Nephron (organoid): ENCODE data around the gene BCAS1.

Experiments
- H3K27ac Mint-ChIP-seq, 3 experiments: 2 replicates each; pipeline ENCODE4 v1.8.0; 2020; ENCODE audit warnings: mixed read lengths in 3 of 3, mild to moderate bottlenecking in 2 of 3, moderate library complexity in 1 of 3
- H3K27me3 Mint-ChIP-seq: 2 replicates; pipeline ENCODE4 v1.8.0; 2021; ENCODE audit warnings: low read depth, mild to moderate bottlenecking, moderate library complexity, mixed read lengths
- H3K36me3 Mint-ChIP-seq: 2 replicates; pipeline ENCODE4 v1.8.0; 2020; ENCODE audit warnings: low read depth, mixed read lengths
- H3K4me1 Mint-ChIP-seq: 2 replicates; pipeline ENCODE4 v1.8.0; 2020; ENCODE audit warnings: mixed read lengths
- H3K4me3 Mint-ChIP-seq, 3 experiments: 2 replicates each; pipeline ENCODE4 v1.8.0; 2020; ENCODE audit warnings: mild to moderate bottlenecking in 3 of 3, mixed read lengths in 3 of 3, moderate library complexity in 2 of 3
- H3K9me3 Mint-ChIP-seq: 2 replicates; pipeline ENCODE4 v1.8.0; 2020; ENCODE audit warnings: mixed read lengths
- CTCF ChIP-seq, 3 experiments: fragments of 200-600 bp; sonication (generic); IDR thresholded peaks; one replicate each; pipeline ENCODE4 v1.5.0; 2021; ENCODE audit warnings: antibody characterized with exemption in 3 of 3; ENCODE audit not compliant: unreplicated experiment in 3 of 3

BCAS1 gene

GRCh38 chr20:54105653-54106052 lies 35.3 kb upstream of the BCAS1 start:
- Mint-ChIP-seq H3K27ac (no peak overlapping the region), H3K4me1 (no peaks in the 10 kb centered on the region), H3K9me3 (no peaks in the 10 kb centered on the region), H3K27me3 (no peaks in the 10 kb centered on the region), H3K4me3 (no peak overlapping the region), H3K36me3 (no peaks in the 10 kb centered on the region)
- no peak for TF ChIP-seq CTCF (IDR thresholded peaks at IDR 0.05; ENCODE audit: unreplicated experiment in 3 of 3)

- no peak for TF ChIP-seq CTCF (IDR thresholded peaks at IDR 0.05; ENCODE audit: unreplicated experiment in 3 of 3)
Measured at GRCh38 chr20:54104781-54105180, 34.4 kb upstream of the BCAS1 start.

DNA sequence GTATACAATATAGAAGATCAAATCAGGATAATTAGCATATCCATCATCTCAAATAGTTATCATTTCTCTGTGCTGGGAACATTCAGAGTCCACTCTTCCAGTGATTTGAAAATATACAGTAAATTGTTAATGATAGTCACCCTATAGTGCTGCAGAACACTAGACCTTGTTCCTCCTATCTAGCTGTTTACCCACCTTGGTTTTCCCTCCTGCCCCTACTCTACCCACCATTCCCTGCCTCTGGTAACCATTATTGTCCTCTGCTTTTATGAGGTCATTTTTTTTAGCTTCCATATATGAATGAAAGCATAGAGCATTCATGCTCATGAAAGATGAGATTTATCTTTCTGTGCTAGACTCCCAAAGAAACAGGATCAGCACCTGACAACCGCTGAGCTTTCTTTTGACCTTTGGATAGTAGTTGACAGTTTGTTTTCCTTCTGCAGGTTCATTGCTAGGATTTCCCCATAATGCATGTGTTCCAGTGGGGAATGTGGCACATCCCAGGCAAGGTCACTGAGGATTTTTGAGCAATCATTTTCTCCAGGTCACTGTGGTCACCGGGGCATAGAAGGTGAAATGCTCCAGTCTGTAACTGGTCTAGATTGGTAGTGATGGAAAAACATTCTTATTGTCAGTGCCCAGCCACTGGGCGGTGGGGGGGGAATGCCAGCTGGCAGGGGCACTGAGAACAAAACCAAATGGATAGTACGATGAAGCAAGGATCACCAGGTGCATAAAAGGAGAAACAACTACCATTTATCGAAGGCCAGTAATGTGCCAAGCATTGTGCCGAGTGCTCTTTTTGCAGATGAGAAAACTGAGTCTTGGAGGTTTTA lies 33.6 kb upstream of the BCAS1 start:
- no peaks in the 10 kb centered on the region for H3K27me3 Mint-ChIP-seq
- H3K36me3 Mint-ChIP-seq: peaks cover 4% of the 10 kb centered on the region
- peak in 1 of 3 experiments; percentile 15 for TF ChIP-seq CTCF (IDR thresholded peaks at IDR 0.05; ENCODE audit: unreplicated experiment in 3 of 3)
- H3K4me3 Mint-ChIP-seq: no peak overlapping the region
- no peak overlapping the region for H3K27ac Mint-ChIP-seq
- no peaks in the 10 kb centered on the region for H3K4me1 Mint-ChIP-seq
- H3K9me3 Mint-ChIP-seq: peaks cover 2% of the 10 kb centered on the region

More at GRCh38 chr20:54104781-54105180, 34.4 kb upstream of the BCAS1 start:
- Mint-ChIP-seq H3K27ac (no peak overlapping the region), H3K27me3 (no peaks in the 10 kb centered on the region), H3K36me3 (peaks cover 4% of the 10 kb centered on the region), H3K4me1 (no peaks in the 10 kb centered on the region), H3K4me3 (no peak overlapping the region), H3K9me3 (peaks cover 2% of the 10 kb centered on the region)

DNA sequence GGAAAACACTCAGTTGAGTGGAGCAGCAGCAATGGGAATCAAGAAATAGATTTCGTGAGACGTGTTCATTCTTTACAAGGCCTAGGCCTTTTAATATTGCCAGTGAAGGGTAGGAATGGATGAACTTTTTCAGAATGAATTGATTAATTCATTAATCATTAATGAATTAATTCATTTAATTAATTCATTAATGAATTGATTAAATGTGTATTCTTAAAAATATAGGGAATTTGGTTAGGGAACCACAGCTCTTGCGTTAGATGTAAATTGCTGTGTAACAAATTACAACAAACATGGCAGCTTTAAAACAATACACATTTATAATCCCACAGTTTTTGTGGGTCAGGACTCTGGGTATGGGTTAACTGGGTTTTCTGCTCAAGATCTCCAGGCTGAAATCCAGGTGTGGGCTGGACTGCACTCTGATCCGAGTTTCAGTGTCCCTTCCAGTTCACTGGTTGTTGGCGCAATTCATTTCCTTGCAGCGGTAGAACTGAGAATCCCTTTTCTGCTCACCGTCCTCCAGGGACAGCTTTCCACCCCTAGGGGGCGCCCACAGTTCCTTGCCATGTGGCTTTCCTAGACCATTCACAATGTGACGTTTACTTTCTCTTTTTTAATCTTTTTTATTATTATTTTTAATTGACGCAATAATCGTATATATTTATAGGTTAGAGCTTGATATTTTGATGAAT lies 32.8 kb upstream of the BCAS1 start:
- H3K4me1 Mint-ChIP-seq: no peaks in the 10 kb centered on the region
- no peak overlapping the region for H3K4me3 Mint-ChIP-seq
- peak; percentile 71 to 83 (median 72) for TF ChIP-seq CTCF (IDR thresholded peaks at IDR 0.05; ENCODE audit: unreplicated experiment in 3 of 3)
- peaks cover 4% of the 10 kb centered on the region for H3K36me3 Mint-ChIP-seq
- no peak overlapping the region for H3K27ac Mint-ChIP-seq
- peaks cover 2% of the 10 kb centered on the region for H3K9me3 Mint-ChIP-seq
- H3K27me3 Mint-ChIP-seq: no peaks in the 10 kb centered on the region

DNA sequence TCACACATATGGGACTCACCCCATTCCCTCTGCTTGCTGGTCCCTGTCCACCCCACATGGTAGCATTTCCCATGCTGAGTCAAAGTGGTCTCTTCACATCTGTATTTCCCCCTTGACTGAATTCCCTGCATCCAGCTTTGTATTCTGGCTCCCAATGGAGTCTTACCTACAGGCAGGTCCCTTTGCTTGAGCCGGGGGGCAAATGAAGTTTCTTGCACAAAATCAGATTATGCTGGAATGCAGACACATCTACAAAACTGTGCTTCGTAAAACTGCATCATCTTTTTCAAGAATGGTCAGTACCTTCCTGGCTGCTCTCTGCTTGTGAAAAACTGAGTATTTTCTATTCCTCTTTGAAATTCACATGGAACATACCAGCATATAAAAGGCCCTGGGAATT lies 32.1 kb upstream of the BCAS1 start:
- no peak for TF ChIP-seq CTCF (IDR thresholded peaks at IDR 0.05; ENCODE audit: unreplicated experiment in 3 of 3)
- H3K36me3 Mint-ChIP-seq: peaks cover 4% of the 10 kb centered on the region
- peaks cover 2% of the 10 kb centered on the region for H3K9me3 Mint-ChIP-seq
- no peaks in the 10 kb centered on the region for H3K27me3 Mint-ChIP-seq
- no peak overlapping the region for H3K27ac Mint-ChIP-seq
- no peaks in the 10 kb centered on the region for H3K4me1 Mint-ChIP-seq
- no peak overlapping the region for H3K4me3 Mint-ChIP-seq
